COLO668 (cell line): ENCODE data around the gene TENM3.
A peak's percentile ranks its signal among the peaks of the same experiment; 100 is the strongest.

ENCODE experiments used
- DNase-seq: peaks from one replicate; lab custom pipeline; 2025; ENCODE audit not compliant: unreplicated experiment; lab: John Stamatoyannopoulos, UW

TENM3 gene

DNA sequence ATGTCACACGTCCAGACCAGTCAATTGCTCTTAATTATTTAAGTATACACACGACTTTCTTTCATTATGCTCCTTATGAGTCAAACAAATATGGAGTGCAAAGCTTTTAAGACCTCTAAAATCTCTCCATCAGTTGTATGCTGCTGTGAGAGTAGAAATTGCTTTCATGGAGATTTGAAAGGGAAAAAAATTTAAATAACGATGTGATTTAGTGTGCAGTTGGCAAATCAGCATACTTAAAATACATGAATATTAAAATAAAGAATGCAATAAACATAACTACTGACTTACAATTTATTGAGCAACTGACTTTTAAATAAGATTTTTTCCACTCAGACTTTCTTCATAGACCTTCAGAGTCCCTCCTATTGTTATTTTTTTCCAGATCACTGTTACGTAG is 9.0 kb downstream of the TENM3 start:
- DNase-seq: no peak

DNA sequence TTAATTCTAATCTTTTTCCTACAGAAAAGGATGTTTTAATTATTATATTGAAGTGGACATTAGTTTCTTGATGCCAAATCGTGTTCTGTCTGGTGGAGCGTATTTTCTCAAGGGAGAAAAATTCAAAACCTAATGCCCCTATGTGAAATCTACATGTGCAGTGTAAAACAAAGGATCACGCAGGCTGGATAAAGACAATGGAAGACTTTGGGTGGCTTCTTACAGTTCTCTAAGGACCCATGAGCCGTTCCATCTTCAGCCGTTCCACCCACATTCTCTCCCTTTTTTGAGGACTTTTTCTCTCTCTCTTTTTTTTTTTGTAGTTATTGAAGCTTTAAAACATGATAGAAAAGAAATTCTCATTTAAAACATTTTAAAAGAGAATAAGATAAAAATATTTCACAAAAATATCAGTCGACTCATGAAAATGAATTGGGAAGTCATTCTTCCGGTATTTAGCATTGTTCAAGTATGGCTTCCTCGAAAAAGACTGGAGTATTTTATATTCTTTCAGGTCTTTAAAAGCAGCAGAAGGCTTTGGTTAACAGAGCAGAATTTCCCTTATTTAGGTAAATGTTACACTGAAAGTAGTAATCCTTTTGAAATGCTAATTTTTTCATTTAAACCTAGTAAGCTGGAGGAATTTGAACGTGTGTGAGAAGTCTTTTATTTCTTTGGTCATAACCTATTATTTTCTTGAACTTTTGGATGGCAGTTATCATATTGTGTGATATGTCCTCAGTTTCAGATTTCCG is 11.0 kb downstream of the TENM3 start:
- DNase-seq: no peak

DNA sequence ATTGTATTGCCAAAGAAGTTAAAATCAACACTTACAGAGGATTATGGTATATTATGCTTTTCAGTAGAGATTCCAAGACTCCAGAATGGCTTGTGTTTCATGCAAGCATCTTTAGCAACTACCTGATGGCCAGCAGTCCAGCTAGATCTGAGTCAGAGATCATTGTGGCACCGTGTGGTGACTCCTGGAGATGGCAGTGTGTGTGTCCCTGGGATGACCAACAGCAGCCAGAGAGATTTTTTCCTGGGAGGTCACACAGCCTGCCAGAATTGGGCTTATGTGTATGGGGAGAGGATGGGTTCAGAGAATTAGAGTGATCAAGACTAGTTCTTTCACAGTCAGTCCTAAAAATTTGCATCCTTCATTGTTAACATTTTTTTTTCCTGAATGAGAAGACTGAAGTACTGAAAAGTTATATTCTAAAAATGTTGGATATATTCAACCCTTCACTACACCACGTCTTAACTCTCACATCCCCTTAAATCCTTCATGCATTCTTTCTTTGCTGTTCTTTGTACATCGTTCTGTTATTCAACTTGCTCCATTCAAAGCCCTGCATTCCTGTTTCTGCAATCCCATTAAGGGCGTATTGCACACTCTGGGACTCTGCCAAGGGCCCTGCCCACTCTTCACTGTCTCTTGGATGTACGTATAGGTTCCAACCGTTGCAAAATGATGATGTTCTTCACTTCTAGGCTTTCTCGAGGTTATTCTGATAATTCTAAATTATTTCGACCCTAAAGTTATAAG is 12.4 kb downstream of the TENM3 start:
- no peak for DNase-seq

DNA sequence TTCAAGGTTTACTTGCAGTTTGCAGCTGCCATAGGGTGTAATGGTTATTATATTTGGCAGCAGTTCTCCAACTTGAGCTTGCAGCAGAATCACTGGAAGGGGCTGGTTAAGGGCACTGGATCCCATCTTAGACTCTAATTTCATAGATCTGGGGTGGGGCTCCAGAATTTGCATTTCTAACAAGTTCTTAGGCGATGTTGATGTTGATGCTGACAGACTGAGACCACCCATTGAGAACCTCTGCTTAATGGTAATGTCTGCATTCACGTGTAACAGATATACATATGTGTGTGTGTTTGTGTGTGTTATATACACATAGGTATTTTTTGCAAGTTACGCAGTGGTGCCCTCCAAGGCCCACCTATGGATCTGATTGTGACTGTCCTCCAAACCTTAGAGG is 13.8 kb downstream of the TENM3 start:
- DNase-seq: no peak

DNA sequence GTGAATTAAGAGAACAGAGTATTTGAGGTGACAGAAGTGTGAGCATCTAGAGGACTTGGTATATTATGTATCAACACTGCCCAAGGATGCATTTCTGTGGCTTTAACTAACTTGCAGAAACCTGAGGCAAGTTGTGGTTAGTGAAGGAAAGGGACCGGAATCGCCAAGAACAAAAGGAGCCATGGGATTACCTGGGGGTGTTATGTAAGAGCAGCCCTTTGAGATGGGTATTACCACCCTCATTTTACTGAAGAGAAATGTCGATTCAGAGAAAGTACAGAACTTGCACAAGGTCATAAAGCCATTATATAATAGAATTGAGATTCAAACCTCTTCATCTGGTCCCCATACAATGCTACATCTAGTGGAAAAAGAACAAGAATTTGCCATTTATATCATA is 14.3 kb downstream of the TENM3 start:
- DNase-seq: no peak

DNA sequence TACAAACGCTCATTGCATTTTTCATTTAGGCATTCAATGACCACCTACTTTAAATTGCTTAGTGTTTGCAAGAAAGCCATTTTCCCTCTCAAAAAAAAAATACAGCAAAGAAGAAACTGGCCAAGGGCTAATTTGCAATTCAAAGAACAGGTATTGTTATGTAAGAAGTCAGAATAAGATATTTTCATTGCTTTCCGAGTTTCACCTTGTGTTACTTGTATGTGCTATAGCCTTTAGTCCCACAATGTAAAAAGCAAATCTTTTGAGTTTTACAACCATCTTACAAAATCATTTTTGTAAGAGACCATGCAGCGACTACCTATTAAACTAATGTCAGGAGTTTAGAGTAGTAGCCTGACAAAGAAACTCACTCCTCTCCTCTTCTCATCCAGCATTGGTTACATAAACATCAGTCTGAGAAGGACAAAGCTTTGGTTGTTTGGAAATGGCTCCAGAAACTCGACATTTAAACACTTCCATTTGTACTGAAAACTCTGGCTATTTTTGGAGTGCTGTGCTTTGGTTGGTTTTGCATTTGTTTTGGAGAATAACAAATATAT is 15.3 kb downstream of the TENM3 start:
- no peak for DNase-seq

DNA sequence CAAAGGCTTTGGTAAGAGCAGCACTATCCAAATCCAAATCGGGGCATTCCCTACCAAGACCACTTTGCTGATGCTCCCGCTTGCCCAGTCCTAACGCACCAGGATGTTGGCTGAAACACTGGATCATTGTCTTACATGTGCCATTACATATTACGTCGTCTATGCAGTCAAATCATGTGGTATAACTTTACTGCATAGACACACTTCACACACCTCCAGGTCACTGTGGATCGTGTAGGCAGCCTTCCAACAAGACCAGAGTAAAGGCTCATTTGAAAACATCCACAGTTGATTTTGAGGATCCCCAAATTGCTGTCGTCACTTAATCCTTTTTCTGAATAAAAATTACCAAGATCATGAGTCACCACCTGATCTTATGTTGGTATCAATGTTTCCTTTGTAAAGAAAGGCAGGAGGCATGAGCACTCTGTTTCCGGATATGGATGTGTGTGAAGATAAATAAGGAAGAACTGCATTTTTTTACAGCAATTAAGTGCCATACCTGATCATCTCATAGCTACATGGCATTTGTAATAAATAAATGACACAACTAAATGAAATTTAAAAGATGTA is 18.5 kb downstream of the TENM3 start:
- no peak for DNase-seq

DNA sequence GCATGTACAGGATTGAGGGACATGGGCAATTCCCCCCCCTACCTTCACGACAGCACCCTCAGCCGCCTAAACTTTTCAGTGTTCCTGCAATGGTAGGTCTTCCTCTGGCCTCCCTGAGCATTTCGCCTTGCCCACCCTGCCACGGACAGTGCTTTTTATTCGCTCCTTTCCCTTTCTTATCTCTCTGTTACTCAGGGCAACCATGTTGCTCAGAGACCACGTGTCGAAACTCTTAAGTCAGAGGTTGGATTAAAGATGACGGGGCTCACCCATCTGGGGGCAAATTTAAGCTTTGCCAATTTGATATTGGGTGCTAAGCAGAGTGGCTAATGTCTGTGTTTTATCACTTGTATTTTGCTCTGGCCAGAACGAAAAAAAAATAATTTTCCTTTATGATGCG is 20.4 kb downstream of the TENM3 start:
- no peak for DNase-seq

DNA sequence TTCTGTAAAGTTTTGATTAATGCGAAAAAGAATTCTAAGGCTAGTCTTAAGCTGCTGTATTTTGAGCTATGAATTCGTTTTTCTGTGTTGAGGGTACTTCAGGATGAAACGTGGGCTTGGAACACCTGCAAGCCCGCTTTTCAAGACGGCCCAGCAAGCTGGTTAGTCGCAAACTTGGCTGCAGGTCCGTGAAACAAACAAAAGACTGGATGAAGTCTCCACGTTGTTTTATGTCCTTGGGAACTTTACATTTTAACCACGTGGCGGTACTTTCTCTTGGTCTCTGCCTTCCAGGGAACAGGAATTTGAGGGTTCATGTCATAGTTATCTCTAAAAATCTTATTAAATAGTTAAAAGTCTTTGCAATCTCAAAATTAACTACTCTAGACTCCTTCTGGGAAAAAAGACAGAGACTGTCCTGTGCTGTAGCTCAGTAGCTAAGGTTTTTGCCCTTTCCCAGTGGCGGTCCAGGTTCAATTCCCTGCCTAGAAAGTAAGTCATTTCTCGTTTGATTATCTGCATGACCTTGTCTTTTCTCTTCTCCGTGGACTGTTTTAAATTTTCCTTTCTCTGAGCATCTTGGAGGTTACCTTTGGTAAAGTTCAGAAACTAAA is 21.0 kb downstream of the TENM3 start:
- DNase-seq: no peak

DNA sequence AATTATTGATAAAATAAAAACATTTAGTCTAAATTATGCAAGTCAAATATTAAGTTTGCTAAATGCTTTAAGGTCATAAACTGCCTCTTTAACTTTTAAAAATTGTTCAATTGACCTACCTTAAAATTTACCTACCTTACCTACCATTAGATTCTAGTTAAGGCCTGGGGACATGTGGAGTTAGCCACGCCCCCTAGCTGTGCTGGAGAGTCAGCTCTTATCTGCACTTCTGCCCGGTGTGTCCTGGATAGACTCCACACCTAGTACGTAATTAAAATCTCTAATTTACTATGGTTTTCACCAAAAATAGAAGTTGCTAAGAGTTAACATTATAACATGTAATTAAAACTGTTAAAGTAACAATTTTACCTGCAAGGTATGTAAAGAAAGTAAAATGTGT is 22.7 kb downstream of the TENM3 start:
- peak; percentile 20 for DNase-seq

DNA sequence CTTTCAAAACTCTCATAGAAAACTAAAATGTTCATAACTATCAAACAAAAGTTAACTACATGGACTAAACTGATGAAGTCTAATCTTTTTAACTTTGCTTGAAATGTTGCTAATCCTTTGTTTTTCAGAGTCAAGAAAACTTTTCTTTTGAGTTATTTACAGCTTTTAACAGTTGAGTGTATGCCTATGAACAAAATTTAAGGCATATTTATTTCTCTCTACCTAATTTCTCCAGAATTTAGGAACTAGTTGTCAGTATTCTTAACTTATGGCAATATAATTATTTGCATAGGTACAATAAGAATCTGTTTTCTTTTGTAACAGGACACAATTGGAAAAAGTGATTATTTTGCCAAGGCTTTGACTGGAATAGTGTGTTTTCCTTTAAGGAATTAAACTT is 23.8 kb downstream of the TENM3 start:
- DNase-seq: no peak

DNA sequence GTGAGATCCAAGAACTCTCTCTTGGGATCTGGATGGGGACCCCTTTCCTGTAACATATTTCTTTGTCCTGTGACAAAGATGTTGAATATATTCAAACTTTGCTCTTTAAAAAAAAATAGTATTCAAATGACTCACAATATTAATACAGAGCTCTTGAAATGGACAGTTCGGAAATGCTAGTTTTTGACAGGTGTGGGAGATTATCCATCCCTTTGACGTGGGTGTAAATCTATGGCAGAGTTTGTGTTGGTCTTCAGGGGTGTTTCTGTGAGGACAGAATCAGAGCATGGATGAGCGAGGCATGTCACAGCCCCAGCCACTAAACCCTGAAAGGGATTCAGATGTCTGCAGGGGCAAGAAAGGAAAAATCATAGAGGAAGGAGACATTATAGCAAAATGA is 25.8 kb downstream of the TENM3 start:
- DNase-seq: no peak

DNA sequence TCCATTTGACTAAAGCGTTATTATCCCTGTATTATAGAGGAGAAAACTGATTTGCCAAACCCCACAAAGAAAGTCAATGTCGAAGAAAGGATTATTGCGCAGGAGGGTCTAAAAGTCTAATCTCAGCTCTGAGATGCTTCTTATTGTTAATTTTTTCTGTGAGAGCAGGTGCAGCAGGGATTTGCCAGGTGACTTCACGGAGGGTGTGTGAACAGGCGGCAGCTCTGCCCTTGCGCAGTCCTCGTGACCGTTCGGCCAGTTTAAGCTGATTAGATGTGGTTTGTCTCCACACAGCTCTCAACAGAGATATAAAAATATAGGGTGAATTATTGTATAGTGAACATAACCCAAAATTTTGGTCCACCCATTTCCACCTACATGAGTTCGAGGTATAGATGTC is 28.5 kb downstream of the TENM3 start:
- no peak for DNase-seq

DNA sequence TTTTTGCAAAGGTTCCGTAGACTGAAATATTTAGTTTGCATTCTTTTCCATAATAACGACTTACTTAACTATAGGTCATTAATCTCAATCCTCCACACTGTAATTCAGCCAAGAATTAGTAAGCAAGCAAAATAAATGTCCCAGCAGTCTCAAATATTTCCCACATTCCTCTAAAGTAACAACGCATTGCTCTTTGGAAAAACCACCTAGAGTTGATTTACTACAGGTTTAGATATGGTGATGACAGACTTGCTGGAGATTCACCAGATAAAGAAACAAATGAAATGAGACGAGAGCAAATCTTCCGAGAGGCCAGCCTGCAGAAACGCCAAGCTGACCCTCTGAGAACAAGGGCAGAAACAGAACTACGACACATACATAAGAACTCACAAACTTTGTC is 28.9 kb downstream of the TENM3 start:
- no peak for DNase-seq

DNA sequence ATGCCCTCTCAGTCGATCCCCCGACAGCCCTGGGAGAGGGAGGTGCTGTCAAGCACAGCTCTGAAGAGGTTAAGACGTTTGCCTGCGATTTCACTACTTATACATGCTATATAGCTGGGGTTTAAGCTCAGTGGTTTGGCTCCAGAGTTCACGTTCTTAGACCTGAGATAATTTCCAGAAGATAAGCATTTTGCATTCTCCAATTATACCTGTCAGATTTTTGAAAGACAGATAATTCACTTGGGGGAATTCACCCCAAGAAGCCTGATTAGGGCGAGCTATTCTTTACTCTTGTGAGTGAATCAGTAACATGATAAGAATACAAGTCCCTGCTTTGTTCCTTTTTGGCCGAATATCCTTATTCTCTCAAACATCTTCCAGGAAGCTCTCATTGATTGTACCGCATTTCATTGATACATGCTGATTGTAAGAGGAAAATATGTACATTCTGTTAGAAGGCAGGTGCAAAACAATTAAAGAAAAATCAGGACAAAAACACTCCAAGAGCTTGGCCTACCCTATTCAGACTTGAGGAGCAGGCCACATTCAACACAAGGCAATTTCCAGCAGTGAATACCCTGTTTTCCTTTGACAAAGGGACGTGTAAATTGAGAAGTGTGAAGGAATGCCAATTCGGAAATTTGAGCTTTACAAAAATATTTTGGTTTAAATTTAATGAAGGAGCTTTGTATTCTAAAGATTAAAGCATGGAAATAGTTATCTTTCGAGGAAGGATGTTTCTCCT is 30.2 kb downstream of the TENM3 start:
- no peak for DNase-seq

DNA sequence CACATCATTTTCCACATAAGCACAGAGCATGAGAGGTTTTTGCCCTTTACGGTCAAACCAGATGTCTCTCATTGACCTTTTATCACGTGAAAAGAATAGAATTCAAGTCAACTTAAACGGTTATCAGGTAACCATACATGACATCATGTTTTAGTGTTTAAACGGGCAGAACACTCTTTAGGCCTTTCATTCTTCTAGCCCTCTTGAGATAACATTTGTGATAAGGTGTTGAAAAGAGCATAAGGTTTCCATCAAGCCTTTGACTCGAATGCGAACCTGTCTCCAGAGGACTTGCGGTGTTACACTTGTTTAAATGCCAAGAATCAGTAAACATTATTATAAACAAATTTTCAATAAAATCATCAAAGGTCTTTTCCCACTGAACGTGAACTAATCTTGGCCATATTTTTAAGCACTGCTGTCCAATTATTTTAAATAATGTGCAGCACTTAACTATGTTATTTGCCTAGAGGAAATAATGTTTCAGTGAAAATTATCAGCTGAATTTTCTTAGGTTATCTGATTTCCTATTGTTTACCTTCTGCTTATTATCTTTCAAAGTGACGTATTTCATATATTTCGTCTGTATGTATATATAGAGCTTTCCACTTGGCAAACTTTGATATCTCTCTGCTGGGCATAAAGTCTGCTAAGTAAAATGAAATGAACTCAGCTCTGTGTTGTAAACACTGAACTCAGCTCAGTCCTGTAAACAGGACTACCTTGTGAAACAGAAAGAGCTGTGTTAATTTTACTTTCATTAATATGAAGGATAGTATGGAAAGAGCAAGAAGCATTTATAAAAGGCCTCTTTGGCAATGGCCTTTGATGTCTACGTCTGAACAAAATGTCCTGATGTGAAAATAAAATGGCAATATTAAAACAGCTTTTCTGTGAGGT is 33.3 kb downstream of the TENM3 start:
- DNase-seq: no peak

DNA sequence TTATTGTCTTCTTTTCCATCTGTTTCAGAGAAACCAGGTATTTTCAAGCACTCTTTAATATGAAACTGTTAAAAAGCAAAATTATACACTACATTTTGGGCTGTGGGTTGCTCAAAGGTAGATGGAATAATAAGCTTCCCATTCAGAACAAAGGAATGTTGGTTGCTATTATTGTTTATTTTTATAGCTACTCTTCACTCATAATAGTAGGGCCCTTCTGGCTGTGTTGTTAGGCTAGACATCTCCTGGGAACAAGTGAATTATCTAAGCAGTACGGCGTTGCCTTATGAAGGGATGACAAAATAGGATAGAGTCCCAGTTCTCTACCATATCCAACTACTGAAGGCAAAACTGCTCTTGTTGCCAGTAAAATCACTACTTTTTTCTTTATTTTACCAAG is 34.2 kb downstream of the TENM3 start:
- no peak for DNase-seq

DNA sequence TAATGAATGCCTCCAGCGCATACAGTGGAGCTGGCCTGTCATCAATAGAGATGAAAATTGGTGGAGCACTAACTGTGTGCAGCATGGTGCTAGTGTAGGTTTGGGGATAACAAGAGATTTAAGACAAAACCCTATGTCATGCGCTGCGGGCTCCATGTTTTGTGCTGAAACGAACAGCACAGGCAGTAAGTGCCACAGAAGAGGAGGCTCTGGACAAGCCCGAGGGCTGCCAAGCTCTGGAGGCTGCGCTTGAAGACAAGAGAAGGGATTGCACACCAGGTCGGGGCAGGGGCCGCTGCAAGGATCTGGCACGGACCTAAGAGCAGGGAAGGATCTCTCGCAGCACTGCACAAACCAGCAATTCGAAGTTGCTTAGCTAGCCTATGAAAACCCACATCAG is 35.5 kb downstream of the TENM3 start:
- no peak for DNase-seq

DNA sequence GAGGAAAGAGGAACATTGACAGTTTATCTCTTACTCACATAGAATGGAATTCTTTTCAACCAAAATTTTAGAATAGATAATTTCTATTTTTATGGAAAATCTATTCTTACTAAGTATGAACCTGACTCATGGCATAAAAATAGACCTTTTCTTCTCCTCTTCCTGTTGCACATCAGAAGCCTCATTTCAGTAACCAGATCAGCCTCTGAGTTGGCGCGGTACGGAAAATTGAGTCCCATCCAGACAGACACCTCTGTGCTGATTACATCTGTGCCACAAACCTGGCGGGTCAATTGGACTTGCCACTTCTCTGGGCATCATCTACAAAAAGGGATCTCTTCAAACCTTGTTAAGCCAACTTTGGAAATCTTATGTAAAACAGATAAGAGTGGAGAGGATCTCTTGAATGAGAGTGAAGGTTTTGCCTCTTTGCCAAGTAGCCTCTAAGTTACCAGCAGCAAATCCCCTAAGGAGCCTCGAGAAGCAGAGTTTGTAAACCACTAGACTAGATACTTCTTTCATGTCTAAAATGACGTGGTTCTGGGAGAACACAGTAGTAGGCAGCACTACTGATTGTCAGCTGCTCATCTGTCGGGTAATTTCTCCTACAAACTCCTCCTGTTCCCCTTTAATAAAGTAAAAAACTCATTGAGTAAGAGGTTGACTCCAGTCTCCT is 37.4 kb downstream of the TENM3 start:
- DNase-seq: no peak
